ENCODE data around the gene MTFR2. TPM values are rescaled to one million over a fixed set of nuclear protein-coding genes. Genes with fewer than 3 reads are reported as not detected.

Gene MTFR2
- polyA plus RNA-seq, 3 donors: 0.41 to 0.79 (median 0.60) TPM

GRCh38 chr6:136254851-136255466 is 4.8 kb upstream of the MTFR2 start:
- H3K4me2 ChIP-seq (replicated peaks; ENCODE audit: extremely low read depth, low read length, poor library complexity, severe bottlenecking): no peak overlapping the region
- H2AFZ ChIP-seq (ENCODE audit: insufficient read depth, low read depth, low read length, poor library complexity, severe bottlenecking): no peak overlapping the region
- H3K4me1 Mint-ChIP-seq: peaks cover 23% of the 10 kb centered on the region
- no peak overlapping the region for H3K9ac ChIP-seq (ENCODE audit: insufficient read depth, low read length, poor library complexity, severe bottlenecking)
- TF ChIP-seq CTCF (IDR thresholded peaks at IDR 0.05): no peak
- peaks cover 8% of the 10 kb centered on the region for H3K79me2 ChIP-seq (ENCODE audit: insufficient read depth, low read length)
- intact Hi-C loops (cut with micrococcal nuclease): loop anchor here in 1 of 2 donors (5.0 kb wide), 1 partner anchor 32 kb away; the partner anchor contains the start of gene BCLAF1
- peak in 1 of 3 donors; percentile 7 for DNase-seq
- H3K9me3 ChIP-seq (replicated peaks in 1 of 2; ENCODE audit: control insufficient read depth in 1 of 2, insufficient read depth in 1 of 2, low read length in 2 of 2): no peaks in the 10 kb centered on the region
- H3K27ac Mint-ChIP-seq: no peak overlapping the region
- no peak overlapping the region for H3K4me3 ChIP-seq (replicated peaks in 1 of 3; ENCODE audit: low read depth in 2 of 3, low read length in 3 of 3)
- peaks cover 9 to 16% of the 10 kb centered on the region in 2 donors for H3K4me1 ChIP-seq (ENCODE audit: control insufficient read depth in 1 of 2, insufficient read depth in 2 of 2, low read length in 2 of 2)
- no peaks in the 10 kb centered on the region for H3K27me3 ChIP-seq (ENCODE audit: control insufficient read depth in 2 of 2, insufficient read depth in 2 of 2, low read length in 2 of 2)
- no peak overlapping the region for H3K4me3 Mint-ChIP-seq
- peaks cover 31 to 34% of the 10 kb centered on the region in 2 donors for H3K36me3 ChIP-seq (replicated peaks in 1 of 2; ENCODE audit: control insufficient read depth in 1 of 2, insufficient read depth in 2 of 2, low read length in 2 of 2)
- H3K36me3 Mint-ChIP-seq: peaks cover 35 to 38% of the 10 kb centered on the region in 2 donors
- peaks cover 61% of the 10 kb centered on the region for H4K20me1 ChIP-seq (ENCODE audit: insufficient read depth, low read length)
- no peak overlapping the region for H3K27ac ChIP-seq (ENCODE audit: low read depth in 1 of 2, low read length in 2 of 2)
- no peaks in the 10 kb centered on the region for H3K27me3 Mint-ChIP-seq (ENCODE audit: low read depth in 3 of 3)
- no peaks in the 10 kb centered on the region for H3K9me3 Mint-ChIP-seq

DNA sequence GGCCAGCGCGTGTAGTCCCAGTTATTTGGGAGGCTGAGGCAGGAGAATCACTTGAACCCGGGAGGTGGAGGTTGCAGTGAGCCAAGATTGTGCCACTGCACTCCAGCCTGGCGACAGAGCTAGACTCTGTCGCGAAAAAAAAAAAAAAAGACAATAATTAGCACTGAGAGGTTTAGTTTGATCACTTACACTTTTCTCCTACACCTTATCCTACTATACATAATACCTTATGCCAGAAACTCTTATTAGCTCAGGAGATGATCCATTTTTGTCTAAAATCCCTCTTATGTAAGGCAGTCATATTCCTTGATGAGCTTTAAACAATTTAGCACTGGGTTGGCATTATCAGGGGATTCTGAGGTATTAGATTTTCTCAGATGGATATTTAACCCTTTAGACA is 3.6 kb upstream of the MTFR2 start:
- WGBS (ENCODE audit: insufficient coverage): no CpG with 5 or more reads among the region's 6 CpGs
- H3K9me3 ChIP-seq (replicated peaks in 1 of 2; ENCODE audit: control insufficient read depth in 1 of 2, insufficient read depth in 1 of 2, low read length in 2 of 2): no peaks in the 10 kb centered on the region
- intact Hi-C loops (cut with micrococcal nuclease): loop anchor here in 1 of 2 donors (5.0 kb wide), 1 partner anchor 34 kb away; the partner anchor contains the start of gene BCLAF1
- H3K79me2 ChIP-seq (ENCODE audit: insufficient read depth, low read length): peaks cover 15% of the 10 kb centered on the region
- no peak overlapping the region for H2AFZ ChIP-seq (ENCODE audit: insufficient read depth, low read depth, low read length, poor library complexity, severe bottlenecking)
- H3K4me2 ChIP-seq (replicated peaks; ENCODE audit: extremely low read depth, low read length, poor library complexity, severe bottlenecking): no peak overlapping the region
- no peaks in the 10 kb centered on the region for H3K27me3 ChIP-seq (ENCODE audit: control insufficient read depth in 2 of 2, insufficient read depth in 2 of 2, low read length in 2 of 2)
- Mint-ChIP-seq H3K4me3 (no peak overlapping the region), H3K27me3 (ENCODE audit: low read depth in 3 of 3) (no peaks in the 10 kb centered on the region), H3K4me1 (peaks cover 35% of the 10 kb centered on the region), H3K9me3 (no peaks in the 10 kb centered on the region), H3K36me3 (peaks cover 23 to 25% of the 10 kb centered on the region in 2 donors), H3K27ac (peak overlapping the region in 1 of 7 donors; percentile 23)
- peaks cover 16 to 26% of the 10 kb centered on the region in 2 donors for H3K4me1 ChIP-seq (ENCODE audit: control insufficient read depth in 1 of 2, insufficient read depth in 2 of 2, low read length in 2 of 2)
- TF ChIP-seq CTCF (IDR thresholded peaks at IDR 0.05): no peak
- no peak overlapping the region for H3K27ac ChIP-seq (ENCODE audit: low read depth in 1 of 2, low read length in 2 of 2)
- no peak overlapping the region for H3K4me3 ChIP-seq (replicated peaks in 1 of 3; ENCODE audit: low read depth in 2 of 3, low read length in 3 of 3)
- no peak for DNase-seq
- no peak overlapping the region for H3K9ac ChIP-seq (ENCODE audit: insufficient read depth, low read length, poor library complexity, severe bottlenecking)
- H3K36me3 ChIP-seq (replicated peaks in 1 of 2; ENCODE audit: control insufficient read depth in 1 of 2, insufficient read depth in 2 of 2, low read length in 2 of 2): peaks cover 19 to 22% of the 10 kb centered on the region in 2 donors
- H4K20me1 ChIP-seq (ENCODE audit: insufficient read depth, low read length): peaks cover 49% of the 10 kb centered on the region
